ENCODE measurements around the gene OR51A7. TPM values are rescaled to one million over a fixed set of nuclear protein-coding genes. Genes with fewer than 3 reads are reported as not detected.

The OR51A7 gene
- total and polyA plus RNA-seq, 2 of the 8 experiments (the other 6 are each of a cell fraction or from before 2014, with no cell fraction given): not detected

- no peak overlapping the region for H4K5ac ChIP-seq (ENCODE audit: insufficient read length, low read depth, low read length)
Observed at GRCh38 chr11:4926608-4927007, 23.0 kb downstream of the OR51A7 start.

More at GRCh38 chr11:4926608-4927007, 23.0 kb downstream of the OR51A7 start:
- no peaks in the 10 kb centered on the region for H3K4me1 ChIP-seq (replicated peaks in 1 of 4; ENCODE audit: control insufficient read depth in 3 of 4, insufficient read depth in 4 of 4, low read length in 3 of 4)
- POLR2A ChIA-PET (ENCODE audit: partially characterized antibody): no interaction called here
- no peaks in the 10 kb centered on the region for H3K27me3 ChIP-seq (replicated peaks in 1 of 4; ENCODE audit: control insufficient read depth in 3 of 4, extremely low read depth in 1 of 4, insufficient read depth in 3 of 4, low read length in 3 of 4)
- H2BK120ac ChIP-seq (replicated peaks; ENCODE audit: low read depth, low read length): no peak overlapping the region
- DNase-seq (ENCODE audit: low read depth in 1 of 2, low spot score in 2 of 2) (no peak), FAIRE-seq (no peak)
- no peak overlapping the region for H3K56ac ChIP-seq (replicated peaks; ENCODE audit: insufficient read length, low read depth, low read length)
- H3K9ac ChIP-seq (replicated peaks in 1 of 4; ENCODE audit: extremely low read depth in 1 of 4, low read depth in 3 of 4, low read length in 3 of 4): no peak overlapping the region
- no peaks in the 10 kb centered on the region for H3K79me2 ChIP-seq (ENCODE audit: control insufficient read depth in 1 of 2, insufficient read depth in 2 of 2, low read length in 2 of 2)
- H4K91ac ChIP-seq (replicated peaks; ENCODE audit: insufficient read length, low read length): no peak overlapping the region
- no peak overlapping the region for H2BK15ac ChIP-seq (ENCODE audit: low read length)
- H3K14ac ChIP-seq (ENCODE audit: insufficient read length): no peak overlapping the region
- H2BK12ac ChIP-seq (ENCODE audit: low read depth, low read length): no peak overlapping the region
- TF ChIP-seq USF2 (IDR thresholded peaks at IDR 0.05; ENCODE audit: low read length): no peak
- no peak overlapping the region for H4K8ac ChIP-seq (ENCODE audit: extremely low read depth, insufficient read depth, low read length)
- peaks cover 0 to 1% of the 10 kb centered on the region in 2 experiments for H4K20me1 ChIP-seq (replicated peaks in 1 of 2; ENCODE audit: control insufficient read depth in 1 of 2, insufficient read depth in 2 of 2, low read length in 2 of 2)
- H3K4ac ChIP-seq (replicated peaks; ENCODE audit: insufficient read length, low read depth, low read length): no peak overlapping the region
- H2AFZ ChIP-seq (ENCODE audit: low read length): no peak overlapping the region
- CTCF ChIA-PET (ENCODE audit: partially characterized antibody): interaction anchor here (0.9 to 1.1 kb wide), 2 partner anchors 25 to 300 kb away, joined by 3 to 4 read pairs; no protein-coding TSS in a partner anchor
- no peak overlapping the region for H3K18ac ChIP-seq (ENCODE audit: extremely low read depth, low read length)
- no peak overlapping the region for H3K27ac ChIP-seq (ENCODE audit: low read depth, low read length)
- no peaks in the 10 kb centered on the region for H3K79me1 ChIP-seq (ENCODE audit: low read depth, low read length)
- no peaks in the 10 kb centered on the region for H3K23me2 ChIP-seq (ENCODE audit: low read depth, low read length)
- no peaks in the 10 kb centered on the region for H3K9me3 ChIP-seq (ENCODE audit: insufficient read depth in 2 of 2, low read depth in 1 of 2, low read length in 1 of 2)
- H2AK5ac ChIP-seq (ENCODE audit: low read depth, low read length): no peak overlapping the region
- no peak overlapping the region for H2BK20ac ChIP-seq (ENCODE audit: low read length)
- H2BK5ac ChIP-seq (ENCODE audit: low read depth, low read length): no peak overlapping the region
- H3K4me3 ChIP-seq (ENCODE audit: extremely low read depth in 1 of 4, insufficient read depth in 2 of 4, low read depth in 3 of 4, low read length in 4 of 4): no peak overlapping the region
- H3K4me2 ChIP-seq (ENCODE audit: insufficient read depth in 1 of 2, low read depth in 2 of 2, low read length in 2 of 2): no peak overlapping the region
- no peak overlapping the region for H3K23ac ChIP-seq (ENCODE audit: insufficient read length)
- H3K36me3 ChIP-seq (ENCODE audit: control insufficient read depth in 2 of 4, insufficient read depth in 4 of 4, low read length in 3 of 4): no peaks in the 10 kb centered on the region

Measured in H1 (cell line).